Gastrocnemius medialis (tissue), 4 donors: Measurements from ENCODE around the gene NID1.

ENCODE experiments used
- POLR2A ChIP-seq, 2 donors: fragments of 450-650 bp; IDR thresholded peaks; one replicate each; pipeline ENCODE4 v1.6.1; 2017; ENCODE audit warnings: antibody characterized with exemption in 2 of 2, mild to moderate bottlenecking in 2 of 2, moderate library complexity in 2 of 2
- TF ChIP-seq, protein P1 (sequence below), 5 experiments: fragments of 450-650 bp in 3 of 5; fragments of 200-600 bp in 2 of 5; sonication (generic) in 2 of 5; IDR thresholded peaks in 4 of 5; conservative IDR thresholded peaks in 1 of 5; 1 replicate in 4 of 5; 2 replicates in 1 of 5; pipeline ENCODE4 v1.5.1; 2016 to 2019; ENCODE audit warnings: antibody characterized with exemption in 5 of 5, mild to moderate bottlenecking in 3 of 5, moderate library complexity in 3 of 5

DNA sequence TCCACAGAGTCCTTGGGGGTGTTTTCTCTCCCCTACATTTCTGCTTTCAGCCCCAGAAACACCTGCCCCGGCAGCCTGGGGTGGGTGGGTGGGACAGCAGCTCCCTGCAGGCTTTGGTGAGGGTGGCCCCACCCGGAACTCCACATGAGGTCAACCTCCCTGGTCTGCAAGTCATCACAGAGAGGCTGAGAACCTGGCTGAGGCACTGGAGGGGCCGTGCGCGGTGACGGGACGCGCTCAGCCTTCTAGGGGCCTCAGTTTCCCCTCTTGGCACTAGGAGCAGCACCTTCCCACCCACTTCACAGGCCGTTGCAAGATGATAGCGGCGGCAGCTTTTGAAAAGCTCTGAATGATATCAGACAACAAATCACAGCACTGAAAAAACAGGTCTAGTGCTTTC lies 37.7 kb upstream of the NID1 start:
- TF ChIP-seq, protein P1, sequence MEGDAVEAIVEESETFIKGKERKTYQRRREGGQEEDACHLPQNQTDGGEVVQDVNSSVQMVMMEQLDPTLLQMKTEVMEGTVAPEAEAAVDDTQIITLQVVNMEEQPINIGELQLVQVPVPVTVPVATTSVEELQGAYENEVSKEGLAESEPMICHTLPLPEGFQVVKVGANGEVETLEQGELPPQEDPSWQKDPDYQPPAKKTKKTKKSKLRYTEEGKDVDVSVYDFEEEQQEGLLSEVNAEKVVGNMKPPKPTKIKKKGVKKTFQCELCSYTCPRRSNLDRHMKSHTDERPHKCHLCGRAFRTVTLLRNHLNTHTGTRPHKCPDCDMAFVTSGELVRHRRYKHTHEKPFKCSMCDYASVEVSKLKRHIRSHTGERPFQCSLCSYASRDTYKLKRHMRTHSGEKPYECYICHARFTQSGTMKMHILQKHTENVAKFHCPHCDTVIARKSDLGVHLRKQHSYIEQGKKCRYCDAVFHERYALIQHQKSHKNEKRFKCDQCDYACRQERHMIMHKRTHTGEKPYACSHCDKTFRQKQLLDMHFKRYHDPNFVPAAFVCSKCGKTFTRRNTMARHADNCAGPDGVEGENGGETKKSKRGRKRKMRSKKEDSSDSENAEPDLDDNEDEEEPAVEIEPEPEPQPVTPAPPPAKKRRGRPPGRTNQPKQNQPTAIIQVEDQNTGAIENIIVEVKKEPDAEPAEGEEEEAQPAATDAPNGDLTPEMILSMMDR (IDR thresholded peaks at IDR 0.05 in 4 of 5, conservative IDR thresholded peaks at IDR 0.05 in 1 of 5) = no peak
- TF ChIP-seq POLR2A (IDR thresholded peaks at IDR 0.05) = no peak
